NCI-H226 (cell line): ENCODE measurements around the gene RASSF4.

Source experiments
- DNase-seq: peaks from one replicate; pipeline ENCODE4 v3.0.0-alpha.2; 2015

Gene RASSF4

GRCh38 chr10:44959247-44960087 lies at the start of gene RASSF4:
TSS of gene RASSF4 (plus strand) at chr10:44959802. CDS start at chr10:44970203, 10,401 bp downstream.
- peak; percentile 88 for DNase-seq

- DNase-seq, result no peak
These were observed 49.7 kb upstream of the RASSF4 start for GRCh38 chr10:44909910-44910309.

- DNase-seq, result no peak
These were observed 49.0 kb upstream of the RASSF4 start for GRCh38 chr10:44910602-44911001.

GRCh38 chr10:44911081-44911540 lies 48.5 kb upstream of the RASSF4 start, which contains the start of gene TMEM72:
TSS of gene TMEM72 (plus strand) at chr10:44911337. CDS start at chr10:44911513, 176 bp downstream.
- DNase-seq, result no peak

- no peak for DNase-seq
These were observed 47.7 kb upstream of the RASSF4 start for GRCh38 chr10:44911951-44912350.

- no peak for DNase-seq
These were observed 46.1 kb upstream of the RASSF4 start for GRCh38 chr10:44913350-44914081.

- no peak for DNase-seq
These were observed 44.7 kb upstream of the RASSF4 start for GRCh38 chr10:44914891-44915290.

GRCh38 chr10:44916429-44916828 lies 43.2 kb upstream of the RASSF4 start:
- DNase-seq, result no peak

GRCh38 chr10:44917848-44918247 lies 41.8 kb upstream of the RASSF4 start:
- DNase-seq, result no peak

- no peak for DNase-seq
These were observed 39.4 kb upstream of the RASSF4 start for GRCh38 chr10:44920252-44920651.

GRCh38 chr10:44921061-44921460 lies 38.5 kb upstream of the RASSF4 start:
- DNase-seq, result no peak

- DNase-seq, result no peak
These were observed 38.1 kb upstream of the RASSF4 start for GRCh38 chr10:44921506-44921905.

- DNase-seq, result no peak
These were observed 37.6 kb upstream of the RASSF4 start for GRCh38 chr10:44922021-44922420.

- no peak for DNase-seq
These were observed 36.6 kb upstream of the RASSF4 start for GRCh38 chr10:44922796-44923545.

- no peak for DNase-seq
These were observed 36.0 kb upstream of the RASSF4 start for GRCh38 chr10:44923611-44924010.

GRCh38 chr10:44924261-44925040 lies 35.2 kb upstream of the RASSF4 start:
- no peak for DNase-seq

- no peak for DNase-seq
These were observed 34.4 kb upstream of the RASSF4 start for GRCh38 chr10:44925224-44925623.

- no peak for DNase-seq
These were observed 33.5 kb upstream of the RASSF4 start for GRCh38 chr10:44925811-44926750.

GRCh38 chr10:44926751-44927351 lies 32.8 kb upstream of the RASSF4 start:
- peak; percentile 19 for DNase-seq

- no peak for DNase-seq
These were observed 32.2 kb upstream of the RASSF4 start for GRCh38 chr10:44927352-44927751.

GRCh38 chr10:44928462-44928861 lies 31.1 kb upstream of the RASSF4 start:
- DNase-seq, result no peak
